Gastroesophageal sphincter (tissue), 4 donors: ENCODE data around the gene P2RY11. TPM values are rescaled to one million over a fixed set of nuclear protein-coding genes. Genes with fewer than 3 reads are reported as not detected.

ENCODE experiments used
- ATAC-seq: fragments of 150-250 bp; one replicate; pipeline ENCODE4 v1.9.1; 2016; ENCODE audit warnings: mild to moderate bottlenecking, moderate library complexity
- H3K27ac ChIP-seq, 4 donors: fragments of 200-600 bp; sonication (generic) in 3 of 4; 1 replicate in 3 of 4; 2 replicates in 1 of 4; pipeline ENCODE4 v1.5.1; 2016 to 2019
- H3K27me3 ChIP-seq: fragments of 200-600 bp; sonication (generic); one replicate; pipeline ENCODE4 v1.5.1; 2019
- H3K36me3 ChIP-seq, 2 donors: fragments of 200-600 bp; sonication (generic); one replicate each; pipeline ENCODE4 v1.5.1; 2019; ENCODE audit warnings: control low read depth in 1 of 2
- H3K4me1 ChIP-seq, 3 donors: fragments of 200-600 bp; sonication (generic); 1 replicate in 2 of 3; 2 replicates in 1 of 3; pipeline ENCODE4 v1.5.1; 2016 to 2019; ENCODE audit warnings: control low read depth in 2 of 3
- H3K4me3 ChIP-seq, 2 donors: fragments of 200-600 bp; sonication (generic); one replicate each; pipeline ENCODE4 v1.5.1; 2019; ENCODE audit warnings: mild to moderate bottlenecking in 1 of 2, moderate library complexity in 1 of 2
- H3K9me3 ChIP-seq, 3 donors: fragments of 200-600 bp; sonication (generic); one replicate each; pipeline ENCODE4 v1.5.1; 2017 to 2019; ENCODE audit warnings: control low read depth in 2 of 3
- EP300 ChIP-seq: sonication (generic); formaldehyde crosslinking; IDR thresholded peaks from one replicate; pipeline ENCODE4 v1.6.1; 2017; ENCODE audit warnings: antibody characterized with exemption, mild to moderate bottlenecking
- POLR2A ChIP-seq, 2 donors: fragments of 450-650 bp; IDR thresholded peaks; one replicate each; pipeline ENCODE4 v1.6.1; 2017; ENCODE audit warnings: antibody characterized with exemption in 2 of 2, mild to moderate bottlenecking in 2 of 2, moderate library complexity in 1 of 2
- POLR2AphosphoS5 ChIP-seq: sonication (generic); formaldehyde crosslinking; IDR thresholded peaks from one replicate; pipeline ENCODE4 v1.6.1; 2017; ENCODE audit warnings: antibody characterized with exemption
- WGBS, 2 donors: methylation state at CpG; one replicate each; pipeline ENCODE4 v1.1.5; 2018; ENCODE audit warnings: low coverage in 1 of 2; 5-methylcytosine and 5-hydroxymethylcytosine counted together
- total RNA-seq, 4 donors: library from RNA; depleted of rRNA; stranded (reverse); fragments of >200 nt; gene quantifications; one replicate each; pipeline ENCODE4 v1.1.0, GENCODE V29; 2016
- TF ChIP-seq, protein P1 (sequence below), 4 experiments: fragments of 200-600 bp in 2 of 4; fragments of 450-650 bp in 2 of 4; sonication (generic) in 1 of 4; IDR thresholded peaks; one replicate each; pipeline ENCODE4 v1.5.1; 2017 to 2019; ENCODE audit warnings: antibody characterized with exemption in 4 of 4, mild to moderate bottlenecking in 2 of 4, moderate library complexity in 2 of 4

P2RY11 gene
- total RNA-seq, 4 donors from 2014 or later, result 0.96 to 15.7 (median 5.3) TPM

DNA sequence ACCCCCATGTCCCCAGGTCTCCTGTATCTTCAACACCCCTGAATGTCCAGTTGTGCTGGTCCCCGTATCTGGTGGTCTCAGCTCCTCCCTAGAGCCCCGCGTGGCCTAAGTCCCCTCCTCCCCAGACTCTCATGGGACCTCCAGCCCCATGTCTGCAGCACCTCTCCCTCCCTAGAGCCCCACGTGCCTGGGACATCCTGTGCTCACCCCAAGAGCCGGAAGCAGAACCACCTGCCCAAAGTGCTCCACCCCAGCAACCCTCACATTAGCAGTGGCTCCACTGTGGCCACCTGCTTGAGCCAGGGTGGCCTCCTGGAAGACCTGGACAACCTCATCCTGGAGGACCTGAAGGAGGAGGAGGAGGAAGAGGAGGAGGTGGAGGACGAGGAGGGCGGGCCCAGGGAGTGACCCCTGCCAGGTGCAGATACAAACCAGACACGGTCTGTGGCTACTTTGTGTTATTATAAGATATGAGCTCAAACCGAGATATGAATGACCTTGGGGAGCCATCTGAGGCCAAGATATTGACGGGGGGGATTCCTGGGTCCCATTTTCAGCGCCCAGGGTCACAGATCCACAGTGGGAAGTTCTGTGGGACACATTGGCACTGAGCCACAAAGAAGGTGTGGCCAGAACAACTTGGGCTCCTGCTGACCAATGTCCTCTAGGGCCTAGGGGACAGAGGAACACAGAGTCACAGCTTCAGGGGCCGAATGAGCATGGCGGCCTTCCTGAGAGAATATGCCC is 19.4 kb upstream of the P2RY11 start:
- no peaks in the 10 kb centered on the region for H3K9me3 ChIP-seq
- TF ChIP-seq POLR2A (IDR thresholded peaks at IDR 0.05) (no peak), EP300 (no peak), POLR2AphosphoS5 (no peak)
- TF ChIP-seq, protein P1, sequence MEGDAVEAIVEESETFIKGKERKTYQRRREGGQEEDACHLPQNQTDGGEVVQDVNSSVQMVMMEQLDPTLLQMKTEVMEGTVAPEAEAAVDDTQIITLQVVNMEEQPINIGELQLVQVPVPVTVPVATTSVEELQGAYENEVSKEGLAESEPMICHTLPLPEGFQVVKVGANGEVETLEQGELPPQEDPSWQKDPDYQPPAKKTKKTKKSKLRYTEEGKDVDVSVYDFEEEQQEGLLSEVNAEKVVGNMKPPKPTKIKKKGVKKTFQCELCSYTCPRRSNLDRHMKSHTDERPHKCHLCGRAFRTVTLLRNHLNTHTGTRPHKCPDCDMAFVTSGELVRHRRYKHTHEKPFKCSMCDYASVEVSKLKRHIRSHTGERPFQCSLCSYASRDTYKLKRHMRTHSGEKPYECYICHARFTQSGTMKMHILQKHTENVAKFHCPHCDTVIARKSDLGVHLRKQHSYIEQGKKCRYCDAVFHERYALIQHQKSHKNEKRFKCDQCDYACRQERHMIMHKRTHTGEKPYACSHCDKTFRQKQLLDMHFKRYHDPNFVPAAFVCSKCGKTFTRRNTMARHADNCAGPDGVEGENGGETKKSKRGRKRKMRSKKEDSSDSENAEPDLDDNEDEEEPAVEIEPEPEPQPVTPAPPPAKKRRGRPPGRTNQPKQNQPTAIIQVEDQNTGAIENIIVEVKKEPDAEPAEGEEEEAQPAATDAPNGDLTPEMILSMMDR (IDR thresholded peaks at IDR 0.05), result no peak
- ATAC-seq, result no peak
- WGBS, 2 donors, result 78 to 80% methylated on average over 3 to 5 of the region's 13 CpGs
- peaks cover 0 to 49% of the 10 kb centered on the region in 2 donors for H3K36me3 ChIP-seq
- H3K27me3 ChIP-seq, result no peaks in the 10 kb centered on the region
- H3K4me1 ChIP-seq, result peaks cover 0 to 18% (median 0%) of the 10 kb centered on the region in 3 donors
- no peak overlapping the region for H3K27ac ChIP-seq
- no peak overlapping the region for H3K4me3 ChIP-seq

DNA sequence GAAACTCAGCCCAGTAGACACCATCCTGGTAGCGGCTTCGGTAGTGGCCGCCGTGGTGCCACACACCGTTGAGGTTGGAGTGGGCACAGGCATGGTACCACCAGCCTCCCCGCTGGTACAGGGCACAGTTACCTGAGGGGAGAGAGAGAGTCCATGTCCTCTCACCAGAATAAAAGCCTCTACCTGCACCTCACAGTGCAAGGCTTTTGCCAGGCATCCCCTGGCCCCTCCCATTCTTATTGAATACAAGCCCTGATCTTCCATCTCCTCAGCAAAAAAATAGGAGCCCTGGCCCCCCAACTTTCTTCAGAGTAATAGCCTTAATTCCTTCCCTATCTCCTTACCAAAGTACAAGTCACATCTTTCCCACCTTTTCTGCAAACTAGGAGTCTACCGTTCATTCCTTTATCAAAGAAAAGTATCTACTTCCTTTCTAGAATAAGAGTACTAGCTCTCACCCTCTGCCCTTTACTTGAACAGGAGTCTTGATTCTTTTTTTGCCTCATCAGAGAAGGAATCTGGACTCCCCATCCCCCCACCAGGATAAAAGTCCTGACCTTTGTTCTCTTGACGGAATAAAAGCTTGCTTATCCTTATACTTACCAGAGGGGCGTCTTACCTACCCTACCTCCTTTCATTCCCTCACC is 18.7 kb upstream of the P2RY11 start:
- H3K27ac ChIP-seq, result no peak overlapping the region
- H3K4me3 ChIP-seq, result no peak overlapping the region
- H3K9me3 ChIP-seq, result no peaks in the 10 kb centered on the region
- no peaks in the 10 kb centered on the region for H3K27me3 ChIP-seq
- TF ChIP-seq EP300, result no peak
- TF ChIP-seq, protein P1 (IDR thresholded peaks at IDR 0.05), result no peak
- no peak for TF ChIP-seq POLR2AphosphoS5
- TF ChIP-seq POLR2A (IDR thresholded peaks at IDR 0.05), result no peak
- ATAC-seq, result no peak
- 69% methylated on average over 4 of the region's 9 CpGs; no CpG with 5 or more reads in 1 of the 2 donors for WGBS, 2 donors
- peaks cover 0 to 49% of the 10 kb centered on the region in 2 donors for H3K36me3 ChIP-seq
- peaks cover 0 to 17% (median 0%) of the 10 kb centered on the region in 3 donors for H3K4me1 ChIP-seq

DNA sequence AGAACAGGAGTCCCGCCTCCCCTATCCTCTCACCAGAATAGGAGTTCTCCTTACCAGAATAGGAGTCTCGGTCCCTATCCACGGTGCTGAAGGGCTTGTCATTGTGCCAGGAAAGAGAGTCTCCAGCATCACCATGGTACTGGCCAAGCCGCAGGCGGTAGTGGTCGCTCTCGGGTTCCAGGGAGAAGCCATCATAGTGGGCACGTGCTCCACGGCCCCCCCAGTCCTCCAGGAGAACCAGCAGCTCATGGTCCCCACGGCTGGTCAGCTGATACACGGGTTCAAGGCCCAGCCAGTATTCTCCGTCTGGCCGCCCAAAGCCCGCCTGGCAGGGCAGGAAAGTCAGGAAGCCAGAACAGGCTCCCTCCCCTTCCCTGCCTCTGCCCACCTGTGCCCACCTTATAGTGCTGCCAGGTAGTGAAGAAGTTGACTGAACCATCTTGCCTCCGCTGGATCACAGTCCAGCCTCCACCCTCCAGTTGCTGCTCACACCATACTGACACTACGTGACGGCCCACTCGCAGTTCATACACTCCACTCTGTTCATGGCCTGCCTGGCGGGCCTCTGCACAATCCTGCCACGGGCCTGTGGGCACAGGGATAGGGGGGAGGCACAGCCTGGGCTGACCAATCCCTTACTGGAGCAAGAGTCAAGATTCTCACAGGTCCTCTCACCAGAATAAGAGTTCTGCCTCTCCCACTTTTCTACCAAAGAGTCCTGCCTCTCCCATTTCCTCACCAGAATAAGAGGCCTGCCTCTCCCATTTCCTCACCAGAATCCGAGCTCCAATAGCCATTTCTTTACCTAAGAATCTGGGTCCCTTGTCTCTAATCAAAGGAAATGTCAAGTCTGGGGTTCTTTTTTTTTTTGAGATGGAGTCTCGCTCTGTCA is 18.0 kb upstream of the P2RY11 start:
- no peak for ATAC-seq
- Histone ChIP-seq H3K36me3 (peaks cover 0 to 49% of the 10 kb centered on the region in 2 donors), H3K9me3 (no peaks in the 10 kb centered on the region), H3K27ac (no peak overlapping the region), H3K4me3 (no peak overlapping the region), H3K27me3 (no peaks in the 10 kb centered on the region), H3K4me1 (peaks cover 0 to 17% (median 0%) of the 10 kb centered on the region in 3 donors)
- WGBS, 2 donors, result 72 to 90% methylated on average over 5 to 7 of the region's 22 CpGs
- TF ChIP-seq EP300 (no peak), POLR2A (IDR thresholded peaks at IDR 0.05) (no peak), POLR2AphosphoS5 (no peak)
- TF ChIP-seq, protein P1 (IDR thresholded peaks at IDR 0.05), result no peak

DNA sequence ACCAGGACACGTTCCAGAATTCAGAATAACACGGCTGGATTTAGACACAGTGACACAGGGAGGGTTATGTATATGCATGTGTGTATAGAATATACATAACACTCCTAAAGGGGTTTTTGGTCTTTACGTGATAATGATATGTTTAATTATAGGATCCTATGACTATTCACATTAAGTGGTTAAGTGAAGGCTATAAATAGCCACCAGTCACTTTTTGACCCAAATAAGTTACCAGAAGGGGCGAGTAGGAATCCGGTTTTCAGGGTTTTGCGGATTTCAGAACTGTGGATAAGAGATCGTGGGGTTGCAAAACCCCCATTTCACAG is 15.9 kb upstream of the P2RY11 start:
- 12 to 38% methylated on average over 4 to 7 of the region's 7 CpGs for WGBS, 2 donors
- ATAC-seq, result no peak
- Histone ChIP-seq H3K36me3 (peaks cover 0 to 31% of the 10 kb centered on the region in 2 donors), H3K9me3 (no peaks in the 10 kb centered on the region), H3K27me3 (no peaks in the 10 kb centered on the region), H3K4me3 (peak overlapping the region in 1 of 2 donors; percentile 57), H3K4me1 (peaks cover 0 to 17% (median 0%) of the 10 kb centered on the region in 3 donors), H3K27ac (peak overlapping the region in 3 of 4 donors; percentile 81 to 84 (median 83))
- TF ChIP-seq POLR2AphosphoS5 (no peak), EP300 (no peak), POLR2A (IDR thresholded peaks at IDR 0.05) (no peak)
- TF ChIP-seq, protein P1 (IDR thresholded peaks at IDR 0.05), result no peak
